ENCODE measurements around the gene NMD3. TPM values are rescaled to one million over a fixed set of nuclear protein-coding genes. Genes with fewer than 3 reads are reported as not detected.

The NMD3 gene
- total RNA-seq, 4 donors from 2014 or later = 32.3 to 45.8 (median 40.6) TPM

DNA sequence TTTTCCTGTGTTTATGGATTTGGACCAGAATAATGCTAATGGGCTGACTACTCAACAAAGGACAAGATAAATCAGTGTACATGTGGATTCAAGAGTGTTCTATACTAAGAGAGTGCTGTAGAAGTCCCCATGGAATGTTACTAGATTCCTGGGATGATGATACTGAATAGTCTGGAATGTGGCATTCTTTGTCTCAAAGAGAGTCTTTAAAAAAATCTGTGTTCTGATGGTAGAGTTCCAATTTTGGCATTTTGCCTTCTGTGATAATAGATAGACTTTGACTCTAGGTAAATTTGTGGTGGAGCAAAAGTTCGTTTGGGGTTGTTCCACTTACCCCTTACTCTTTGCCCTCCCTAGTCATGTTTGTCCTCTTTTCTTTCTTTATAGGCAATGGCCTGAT, 43.7 kb downstream of the NMD3 start:
- Histone ChIP-seq H3K4me1 (peaks cover 0 to 3% (median 0%) of the 10 kb centered on the region in 4 donors), H3K36me3 (peaks cover 0 to 16% (median 0%) of the 10 kb centered on the region in 4 donors), H3K4me3 (no peak overlapping the region), H3K27me3 (no peaks in the 10 kb centered on the region), H3K27ac (replicated peaks in 1 of 4) (no peak overlapping the region), H3K9me3 (peaks cover 0 to 3% (median 0%) of the 10 kb centered on the region in 4 donors)
- TF ChIP-seq POLR2A (IDR thresholded peaks at IDR 0.05; ENCODE audit: low read depth) = no peak
- TF ChIP-seq, protein P1, sequence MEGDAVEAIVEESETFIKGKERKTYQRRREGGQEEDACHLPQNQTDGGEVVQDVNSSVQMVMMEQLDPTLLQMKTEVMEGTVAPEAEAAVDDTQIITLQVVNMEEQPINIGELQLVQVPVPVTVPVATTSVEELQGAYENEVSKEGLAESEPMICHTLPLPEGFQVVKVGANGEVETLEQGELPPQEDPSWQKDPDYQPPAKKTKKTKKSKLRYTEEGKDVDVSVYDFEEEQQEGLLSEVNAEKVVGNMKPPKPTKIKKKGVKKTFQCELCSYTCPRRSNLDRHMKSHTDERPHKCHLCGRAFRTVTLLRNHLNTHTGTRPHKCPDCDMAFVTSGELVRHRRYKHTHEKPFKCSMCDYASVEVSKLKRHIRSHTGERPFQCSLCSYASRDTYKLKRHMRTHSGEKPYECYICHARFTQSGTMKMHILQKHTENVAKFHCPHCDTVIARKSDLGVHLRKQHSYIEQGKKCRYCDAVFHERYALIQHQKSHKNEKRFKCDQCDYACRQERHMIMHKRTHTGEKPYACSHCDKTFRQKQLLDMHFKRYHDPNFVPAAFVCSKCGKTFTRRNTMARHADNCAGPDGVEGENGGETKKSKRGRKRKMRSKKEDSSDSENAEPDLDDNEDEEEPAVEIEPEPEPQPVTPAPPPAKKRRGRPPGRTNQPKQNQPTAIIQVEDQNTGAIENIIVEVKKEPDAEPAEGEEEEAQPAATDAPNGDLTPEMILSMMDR (IDR thresholded peaks at IDR 0.05) = no peak
- no peak for TF ChIP-seq POLR2AphosphoS5 (IDR thresholded peaks at IDR 0.05)
- TF ChIP-seq EP300 (IDR thresholded peaks at IDR 0.05) = no peak
- WGBS = 83% methylated on average over 1 of the region's 1 CpG
- intact Hi-C loops (cut with DNase I) = no loop called here
- no peak for DNase-seq (ENCODE audit: extremely low spot score)

DNA sequence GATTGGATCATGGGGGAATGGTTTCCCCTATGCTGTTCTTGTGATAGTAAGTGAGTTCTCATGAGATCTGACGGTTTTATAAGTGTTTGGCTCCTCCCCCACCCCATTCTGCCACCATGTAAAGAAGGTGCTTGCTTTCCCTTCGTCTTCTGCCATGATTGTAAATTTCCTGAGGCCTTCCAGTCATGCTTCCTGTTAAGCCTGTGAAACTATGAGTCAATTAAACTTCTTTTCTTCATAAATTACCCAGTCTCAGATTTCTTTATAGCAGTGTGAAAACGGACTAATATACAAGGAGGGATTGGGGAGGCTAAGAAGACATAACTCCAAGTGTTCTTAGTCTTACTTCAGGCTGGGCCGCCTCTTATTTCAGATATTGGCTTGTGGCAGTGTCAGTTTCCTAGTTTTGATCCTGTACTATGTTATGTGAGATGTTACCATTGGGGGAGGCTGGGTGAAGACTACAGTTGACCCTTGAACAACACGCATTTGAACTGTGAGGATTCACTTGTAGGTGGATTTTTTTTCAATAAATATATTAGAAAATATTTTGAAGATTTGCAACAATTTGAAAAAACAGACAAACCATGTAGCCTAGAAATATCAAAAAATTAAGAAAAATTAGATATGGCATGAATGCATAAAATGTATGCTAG, 44.9 kb downstream of the NMD3 start:
- no peaks in the 10 kb centered on the region for H3K27me3 ChIP-seq
- no peak for DNase-seq (ENCODE audit: extremely low spot score)
- peaks cover 0 to 3% (median 0%) of the 10 kb centered on the region in 4 donors for H3K4me1 ChIP-seq
- H3K27ac ChIP-seq (replicated peaks in 1 of 4) = no peak overlapping the region
- 96% methylated on average over 5 of the region's 5 CpGs for WGBS
- no peak overlapping the region for H3K4me3 ChIP-seq
- TF ChIP-seq, protein P1 (IDR thresholded peaks at IDR 0.05) = no peak
- intact Hi-C loops (cut with DNase I) = no loop called here
- peaks cover 0 to 2% (median 0%) of the 10 kb centered on the region in 4 donors for H3K9me3 ChIP-seq
- H3K36me3 ChIP-seq = peaks cover 0 to 14% (median 0%) of the 10 kb centered on the region in 4 donors

DNA sequence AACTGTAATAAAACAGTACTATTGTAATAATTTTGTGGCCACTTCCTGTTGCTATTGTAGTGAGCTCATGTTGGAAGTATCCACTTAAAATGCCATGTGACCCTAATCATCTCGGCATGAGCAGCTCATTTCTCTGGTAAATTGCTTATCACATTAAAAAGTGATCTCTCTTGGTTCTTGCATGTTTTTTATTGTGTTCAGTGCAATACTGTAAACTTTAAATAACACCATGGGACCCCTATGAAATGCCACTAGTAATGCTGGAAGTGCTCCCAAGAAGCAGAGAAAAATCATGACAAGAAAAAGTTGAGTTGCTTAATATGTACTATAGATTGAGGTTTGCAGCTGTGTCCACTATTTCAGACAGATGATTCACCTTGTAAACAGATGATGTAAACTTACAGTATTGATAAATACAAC, 45.6 kb downstream of the NMD3 start:
- TF ChIP-seq EP300 (IDR thresholded peaks at IDR 0.05) (no peak), POLR2A (IDR thresholded peaks at IDR 0.05; ENCODE audit: low read depth) (no peak), POLR2AphosphoS5 (IDR thresholded peaks at IDR 0.05) (no peak)
- TF ChIP-seq, protein P1 (IDR thresholded peaks at IDR 0.05) = no peak
- intact Hi-C loops (cut with DNase I) = no loop called here
- Histone ChIP-seq H3K4me3 (no peak overlapping the region), H3K36me3 (peaks cover 0 to 14% (median 0%) of the 10 kb centered on the region in 4 donors), H3K27me3 (no peaks in the 10 kb centered on the region), H3K9me3 (no peaks in the 10 kb centered on the region), H3K27ac (replicated peaks in 1 of 4) (no peak overlapping the region), H3K4me1 (peaks cover 0 to 3% (median 0%) of the 10 kb centered on the region in 4 donors)
- DNase-seq (ENCODE audit: extremely low spot score) = no peak
- 38% methylated on average over 1 of the region's 1 CpG for WGBS

DNA sequence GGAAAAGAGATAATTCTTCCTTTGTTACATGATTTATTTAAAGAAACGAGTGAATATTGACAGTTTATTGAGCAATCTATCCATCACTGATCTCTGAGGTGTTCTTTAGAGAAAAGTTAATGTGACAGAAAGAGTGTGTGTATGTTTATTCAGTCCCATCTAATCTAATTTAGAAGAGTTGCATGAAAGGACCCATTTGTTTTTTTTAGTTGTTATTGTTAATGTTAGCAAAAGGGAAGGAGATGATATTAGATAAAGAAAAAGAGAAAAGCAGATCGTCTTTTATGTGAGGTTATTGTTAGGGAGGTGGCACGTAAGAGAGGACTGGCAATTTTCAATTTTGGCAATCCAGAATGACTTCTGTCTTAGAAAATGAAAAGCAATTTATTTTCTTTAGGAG, 46.5 kb downstream of the NMD3 start:
- Histone ChIP-seq H3K27me3 (no peaks in the 10 kb centered on the region), H3K36me3 (peaks cover 0 to 14% (median 0%) of the 10 kb centered on the region in 4 donors), H3K4me3 (no peak overlapping the region), H3K9me3 (no peaks in the 10 kb centered on the region), H3K27ac (replicated peaks in 1 of 4) (no peak overlapping the region), H3K4me1 (peaks cover 0 to 3% (median 0%) of the 10 kb centered on the region in 4 donors)
- no peak for DNase-seq (ENCODE audit: extremely low spot score)
- intact Hi-C loops (cut with DNase I) = no loop called here
- no peak for TF ChIP-seq POLR2A (IDR thresholded peaks at IDR 0.05; ENCODE audit: low read depth)
- TF ChIP-seq, protein P1 (IDR thresholded peaks at IDR 0.05) = no peak
- no peak for TF ChIP-seq EP300 (IDR thresholded peaks at IDR 0.05)
- WGBS = 76% methylated on average over 3 of the region's 3 CpGs

DNA sequence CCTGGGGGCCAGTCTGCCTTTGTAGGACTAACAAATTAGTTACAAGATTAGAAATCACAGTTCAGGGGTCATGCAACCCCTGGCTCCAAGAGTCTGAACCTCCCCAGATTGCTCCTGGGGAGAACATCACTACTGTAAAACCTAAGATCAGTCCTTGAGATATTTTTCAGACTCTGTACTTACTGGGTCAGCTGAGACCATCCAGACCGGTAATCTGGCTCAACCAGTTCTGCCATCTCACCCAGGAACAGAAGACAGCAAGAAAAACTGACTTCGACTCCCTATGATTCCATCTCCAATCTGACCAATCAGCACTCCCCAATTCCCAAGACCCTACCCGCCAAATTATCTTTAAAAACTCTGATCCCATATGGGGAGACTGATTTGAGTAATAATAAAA, 47.5 kb downstream of the NMD3 start:
- WGBS = 86% methylated on average over 3 of the region's 3 CpGs
- Histone ChIP-seq H3K36me3 (peaks cover 0 to 14% (median 0%) of the 10 kb centered on the region in 4 donors), H3K27ac (replicated peaks in 1 of 4) (no peak overlapping the region), H3K9me3 (no peaks in the 10 kb centered on the region), H3K27me3 (no peaks in the 10 kb centered on the region), H3K4me1 (peaks cover 0 to 3% (median 0%) of the 10 kb centered on the region in 4 donors), H3K4me3 (no peak overlapping the region)
- intact Hi-C loops (cut with DNase I) = no loop called here
- TF ChIP-seq, protein P1 (IDR thresholded peaks at IDR 0.05) = no peak
- DNase-seq (ENCODE audit: extremely low spot score) = no peak

Measured in esophagus muscularis mucosa (tissue), 4 donors.